ENCODE results near the gene SPTLC1. TPM values are rescaled to one million over a fixed set of nuclear protein-coding genes. Genes with fewer than 3 reads are reported as not detected.

The SPTLC1 gene
- total and polyA plus RNA-seq, 2 of the 8 experiments (the other 6 are each of a cell fraction or from before 2014, with no cell fraction given) = 34.2 to 62.1 TPM

DNA sequence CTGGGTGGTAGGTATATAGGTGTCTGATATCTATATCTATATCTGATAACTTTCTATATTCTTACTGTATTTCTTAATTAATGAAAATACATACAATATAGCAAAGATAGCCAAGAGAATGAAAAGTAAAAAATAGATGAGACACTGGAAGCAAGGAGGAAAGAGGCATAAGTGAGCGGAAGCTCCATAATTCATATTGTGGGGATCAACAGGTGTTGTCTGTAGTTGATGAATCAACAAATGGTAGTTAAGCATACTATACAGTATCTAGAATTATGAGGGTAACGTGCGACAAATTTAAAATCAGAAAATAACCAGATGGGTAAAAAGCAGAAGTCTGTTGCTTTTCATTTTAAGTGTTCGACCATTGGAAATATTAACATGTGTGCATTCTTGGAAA lies 7.1 kb downstream of the SPTLC1 start:
- Histone ChIP-seq H3K27ac (ENCODE audit: low read depth, low read length) (no peak overlapping the region), H4K91ac (replicated peaks; ENCODE audit: insufficient read length, low read length) (no peak overlapping the region), H3K79me2 (ENCODE audit: control insufficient read depth in 1 of 2, insufficient read depth in 2 of 2, low read length in 2 of 2) (peaks cover 0 to 28% of the 10 kb centered on the region in 2 experiments; a peak in 2 of 4 replicates), H3K14ac (ENCODE audit: insufficient read length) (no peak overlapping the region), H2BK20ac (ENCODE audit: low read length) (no peak overlapping the region), H3K36me3 (ENCODE audit: control insufficient read depth in 2 of 4, insufficient read depth in 4 of 4, low read length in 3 of 4) (peaks cover 6 to 28% (median 13%) of the 10 kb centered on the region in 4 experiments; a peak in 7 of 8 replicates), H4K20me1 (replicated peaks in 1 of 2; ENCODE audit: control insufficient read depth in 1 of 2, insufficient read depth in 2 of 2, low read length in 2 of 2) (peaks cover 0 to 1% of the 10 kb centered on the region in 2 experiments), H2BK120ac (replicated peaks; ENCODE audit: low read depth, low read length) (no peak overlapping the region), H3K9ac (replicated peaks in 1 of 4; ENCODE audit: extremely low read depth in 1 of 4, low read depth in 3 of 4, low read length in 3 of 4) (no peak overlapping the region), H3K18ac (ENCODE audit: extremely low read depth, low read length) (no peak overlapping the region), H2AK5ac (ENCODE audit: low read depth, low read length) (no peak overlapping the region), H2BK5ac (ENCODE audit: low read depth, low read length) (no peak overlapping the region), H2BK15ac (ENCODE audit: low read length) (no peak overlapping the region), H3K4ac (replicated peaks; ENCODE audit: insufficient read length, low read depth, low read length) (no peak overlapping the region), H3K4me1 (replicated peaks in 1 of 4; ENCODE audit: control insufficient read depth in 3 of 4, insufficient read depth in 4 of 4, low read length in 3 of 4) (no peaks in the 10 kb centered on the region), H3K79me1 (ENCODE audit: low read depth, low read length) (no peaks in the 10 kb centered on the region), H4K8ac (ENCODE audit: extremely low read depth, insufficient read depth, low read length) (no peak overlapping the region), H3K23ac (ENCODE audit: insufficient read length) (no peak overlapping the region), H3K27me3 (replicated peaks in 1 of 4; ENCODE audit: control insufficient read depth in 3 of 4, extremely low read depth in 1 of 4, insufficient read depth in 3 of 4, low read length in 3 of 4) (no peaks in the 10 kb centered on the region), H3K4me3 (ENCODE audit: extremely low read depth in 1 of 4, insufficient read depth in 2 of 4, low read depth in 3 of 4, low read length in 4 of 4) (no peak overlapping the region), H3K56ac (replicated peaks; ENCODE audit: insufficient read length, low read depth, low read length) (no peak overlapping the region), H2BK12ac (ENCODE audit: low read depth, low read length) (no peak overlapping the region), H2AFZ (ENCODE audit: low read length) (no peak overlapping the region), H3K4me2 (ENCODE audit: insufficient read depth in 1 of 2, low read depth in 2 of 2, low read length in 2 of 2) (no peak overlapping the region), H4K5ac (ENCODE audit: insufficient read length, low read depth, low read length) (no peak overlapping the region), H3K9me3 (ENCODE audit: insufficient read depth in 2 of 2, low read depth in 1 of 2, low read length in 1 of 2) (peaks cover 0 to 6% of the 10 kb centered on the region in 2 experiments; a peak in 1 of 4 replicates), H3K23me2 (ENCODE audit: low read depth, low read length) (no peaks in the 10 kb centered on the region)
- WGBS, 2 experiments (ENCODE audit: extremely low coverage in 1 of 2, insufficient coverage in 1 of 2, insufficient read length in 1 of 2, insufficient replicate concordance in 2 of 2, low coverage in 1 of 2, low lambda C conversion rate in 2 of 2, missing lambda C conversion rate in 1 of 2) = 91% methylated on average over 4 of the region's 4 CpGs; no CpG with 5 or more reads in 1 of the 2 experiments
- ChIA-PET CTCF (ENCODE audit: partially characterized antibody) (no interaction called here), POLR2A (ENCODE audit: partially characterized antibody) (no interaction called here)
- DNase-seq (ENCODE audit: low read depth in 1 of 2, low spot score in 2 of 2) (no peak), FAIRE-seq (no peak)
- TF ChIP-seq ASH2L (IDR thresholded peaks at IDR 0.05; ENCODE audit: low read length) (no peak), CREB1 (IDR thresholded peaks at IDR 0.05) (no peak), CHD1 (IDR thresholded peaks at IDR 0.05; ENCODE audit: low read depth, low read length) (no peak), TBP (IDR thresholded peaks at IDR 0.05; ENCODE audit: low read depth, low read length) (no peak), SP1 (IDR thresholded peaks at IDR 0.05; ENCODE audit: low read depth, low read length) (no peak), RXRA (IDR thresholded peaks at IDR 0.05; ENCODE audit: insufficient read depth, low read depth, low read length) (no peak), SIX5 (IDR thresholded peaks at IDR 0.05; ENCODE audit: low read depth, low read length) (no peak), SUZ12 (IDR thresholded peaks at IDR 0.05; ENCODE audit: low read length) (no peak)
